Mucosa of descending colon (tissue), 3 donors: ENCODE data around the gene SFR1. TPM values are rescaled to one million over a fixed set of nuclear protein-coding genes. Genes with fewer than 3 reads are reported as not detected.

Source experiments
- ATAC-seq: fragments of 200-7000 bp; cut with Tn5 transposase; one replicate; pipeline ENCODE4 v1.9.1; 2020; ENCODE audit warnings: mild to moderate bottlenecking, moderate library complexity
- DNase-seq, 3 donors: peaks; one replicate each; pipeline ENCODE4 v3.0.0-alpha.2; 2020
- H3K36me3 ChIP-seq: fragments of 200-600 bp; one replicate; pipeline ENCODE4 v1.8.0; 2021; ENCODE audit warnings: low read depth, mild to moderate bottlenecking
- H3K4me1 ChIP-seq: fragments of 200-600 bp; one replicate; pipeline ENCODE4 v1.8.0; 2021; ENCODE audit warnings: low read depth, mild to moderate bottlenecking
- H3K4me3 ChIP-seq: fragments of 200-600 bp; one replicate; pipeline ENCODE4 v1.8.0; 2021; ENCODE audit warnings: mild to moderate bottlenecking
- H3K9me3 ChIP-seq: fragments of 200-600 bp; one replicate; pipeline ENCODE4 v1.8.0; 2021; ENCODE audit warnings: mild to moderate bottlenecking
- CTCF ChIP-seq: fragments of 200-600 bp; IDR thresholded peaks from one replicate; pipeline ENCODE4 v1.8.0; 2022; ENCODE audit warnings: antibody characterized with exemption, mild to moderate bottlenecking
- intact Hi-C, 2 donors: fragments of 100-400 bp; cut with DNase I in 1 of 2; cut with micrococcal nuclease in 1 of 2; formaldehyde crosslinking; loops; one replicate each; pipeline versions ENCODE4 v1.11.0 to v1.11.1; 2022; cut with DNase I, micrococcal nuclease
- long read RNA-seq, 2 donors: library from polyadenylated mRNA; unstranded; transcript quantifications; one replicate each; pipeline ENCODE4 v2.0.0, GENCODE V29; 2019 to 2021
- total RNA-seq, 3 donors: library from RNA; stranded (reverse); fragmentation: NEBNext Ultra II Directional in 2 of 3; extraction: Animal tissue kit (Norgen Biotek cat#: 25700) in 2 of 3; gene quantifications; one replicate each; pipeline versions ENCODE4 v1.2.1 to v1.2.4, GENCODE V29; 2021 to 2023
- donor health status: DM: no; HTN: no; CAD: no; lungs with moderate emphysema.
- donor health status: DM: no; HTN: no; CAD: no.
- donor health status: DM: no; HTN: yes; CAD: no.

SFR1 gene, protein sequence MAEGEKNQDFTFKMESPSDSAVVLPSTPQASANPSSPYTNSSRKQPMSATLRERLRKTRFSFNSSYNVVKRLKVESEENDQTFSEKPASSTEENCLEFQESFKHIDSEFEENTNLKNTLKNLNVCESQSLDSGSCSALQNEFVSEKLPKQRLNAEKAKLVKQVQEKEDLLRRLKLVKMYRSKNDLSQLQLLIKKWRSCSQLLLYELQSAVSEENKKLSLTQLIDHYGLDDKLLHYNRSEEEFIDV
- 1 to 10 TPM; 5.7 to 8.6 (median 5.8) TPM for total RNA-seq
- long read RNA-seq, donor 1, transcript SFR1-202 (4 exons, 1,503 nt), result major isoform, 8 of 12 reads
- long read RNA-seq, donor 1, partial matches to known transcripts, result 3 of 12 reads
- long read RNA-seq, donor 1, other reads (novel, unspliced or antisense), result 0 of 12 reads
- long read RNA-seq, donor 2, transcript SFR1-202 (4 exons, 1,503 nt), result major isoform, 7 of 16 reads
- long read RNA-seq, donor 2, transcript SFR1-201 (4 exons, 1,438 nt), result minor isoform, 5 of 16 reads
- long read RNA-seq, donor 2, partial matches to known transcripts, result 2 of 16 reads
- long read RNA-seq, donor 2, other reads (novel, unspliced or antisense), result 2 of 16 reads

DNA sequence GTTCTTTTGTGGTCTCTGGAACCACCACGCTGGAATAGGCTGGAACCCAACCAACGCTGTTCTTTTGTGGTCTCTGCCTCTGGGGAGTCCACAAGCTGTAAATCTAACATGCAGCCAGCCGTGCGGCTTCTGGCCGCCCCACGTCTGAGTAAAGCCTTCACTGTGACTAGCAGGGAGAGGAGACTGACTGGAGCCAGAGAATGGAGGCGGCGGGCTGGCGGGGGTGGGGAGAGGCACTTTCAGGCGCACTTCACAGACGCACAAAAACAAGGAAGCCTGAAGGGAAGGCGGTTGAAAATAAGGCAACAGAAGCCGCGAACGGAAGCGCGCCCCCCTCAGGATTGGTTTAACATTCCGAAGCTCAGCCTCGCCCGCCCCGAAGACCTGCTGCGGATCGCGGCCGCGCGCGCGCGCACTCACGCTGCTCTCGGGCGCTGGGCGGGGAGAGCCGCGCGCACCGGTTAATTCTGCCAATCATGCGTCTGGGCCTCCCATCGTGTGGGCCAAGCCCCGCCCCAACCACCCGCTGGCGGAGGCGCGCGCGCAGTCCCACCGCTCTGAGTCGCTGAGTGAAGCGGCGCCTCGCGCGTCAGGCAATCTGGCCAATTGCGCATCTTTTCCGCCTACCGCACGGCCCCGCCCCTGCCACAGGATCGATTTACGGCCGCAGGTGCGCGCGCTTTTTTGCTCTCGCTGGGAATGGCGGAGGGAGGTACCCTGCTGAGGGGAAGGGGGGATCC is at the start of gene SFR1:
SFR1 (plus strand) TSS at position 687 of the 740 bp plus-strand sequence; CDS start at position 700, 13 bp downstream.
- H3K4me3 ChIP-seq, result peak within 1 kb of the TSS; percentile 38
- TF ChIP-seq CTCF, result peak; percentile 41
- H3K36me3 ChIP-seq, result no peaks in the 10 kb centered on the region
- H3K4me1 ChIP-seq, result peaks cover 9% of the 10 kb centered on the region
- ATAC-seq, result peak; percentile 94
- intact Hi-C loops, result loop anchor here in 1 of 2 donors (5.0 kb wide), 1 partner anchor 234 kb away; no protein-coding TSS in a partner anchor
- DNase-seq, result peak; percentile 99 to 100 (median 100)
- no peaks in the 10 kb centered on the region for H3K9me3 ChIP-seq

DNA sequence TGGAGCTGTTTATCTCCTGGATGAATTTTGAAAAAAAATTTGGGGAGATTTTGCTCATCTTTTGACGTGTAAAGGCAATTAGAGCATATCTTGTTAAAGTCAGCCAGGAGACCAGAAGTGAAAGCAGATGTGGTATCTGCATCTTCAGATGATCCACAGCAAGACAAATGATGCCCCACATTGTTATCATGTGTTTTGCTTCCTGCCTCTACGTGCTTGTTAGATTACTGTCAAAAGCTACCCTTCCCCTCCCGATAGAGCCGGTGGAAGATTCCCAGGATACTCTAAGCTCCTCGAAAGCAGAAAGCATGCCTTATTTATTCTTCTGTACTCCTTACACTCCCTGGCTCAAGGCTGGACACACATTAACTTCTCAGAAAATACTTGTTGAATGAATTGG is 49.2 kb upstream of the SFR1 start:
- H3K4me1 ChIP-seq, result peaks cover 14% of the 10 kb centered on the region
- intact Hi-C loops, result no loop called here
- H3K9me3 ChIP-seq, result no peaks in the 10 kb centered on the region
- DNase-seq (no peak), ATAC-seq (no peak)
- no peak for TF ChIP-seq CTCF
- H3K4me3 ChIP-seq, result no peak overlapping the region
- H3K36me3 ChIP-seq, result no peaks in the 10 kb centered on the region

DNA sequence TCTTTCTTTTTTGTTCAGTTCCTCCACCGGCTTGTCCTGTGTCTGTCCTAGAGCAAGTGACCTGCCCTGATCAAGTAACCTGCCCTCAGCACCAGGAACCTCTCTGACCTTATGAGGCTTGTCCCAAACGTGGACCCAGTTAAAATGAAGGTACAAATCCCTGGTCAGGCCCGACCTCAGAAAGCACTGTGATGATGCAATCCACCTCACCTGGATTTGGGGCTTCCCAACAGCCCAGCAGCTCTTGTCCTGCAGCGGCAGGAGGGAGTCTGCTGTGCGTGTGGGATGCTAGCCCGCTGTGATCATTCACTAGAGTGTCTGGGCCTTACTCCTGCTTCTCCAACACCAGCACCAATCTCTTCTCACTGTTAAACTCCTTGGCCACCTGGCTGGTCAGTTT is 47.5 kb upstream of the SFR1 start:
- no peak overlapping the region for H3K4me3 ChIP-seq
- intact Hi-C loops, result no loop called here
- ATAC-seq, result no peak

GRCh38 chr10:104076743-104077160 is 45.2 kb upstream of the SFR1 start:
- intact Hi-C loops, result no loop called here
- peak in 1 of 3 donors; percentile 66 for DNase-seq
- TF ChIP-seq CTCF, result no peak

More for the DNA sequence above, 47.5 kb upstream of the SFR1 start:
- Histone ChIP-seq H3K36me3 (no peaks in the 10 kb centered on the region), H3K9me3 (no peaks in the 10 kb centered on the region), H3K4me1 (peaks cover 9% of the 10 kb centered on the region)
- no peak for DNase-seq
- TF ChIP-seq CTCF, result no peak

DNA sequence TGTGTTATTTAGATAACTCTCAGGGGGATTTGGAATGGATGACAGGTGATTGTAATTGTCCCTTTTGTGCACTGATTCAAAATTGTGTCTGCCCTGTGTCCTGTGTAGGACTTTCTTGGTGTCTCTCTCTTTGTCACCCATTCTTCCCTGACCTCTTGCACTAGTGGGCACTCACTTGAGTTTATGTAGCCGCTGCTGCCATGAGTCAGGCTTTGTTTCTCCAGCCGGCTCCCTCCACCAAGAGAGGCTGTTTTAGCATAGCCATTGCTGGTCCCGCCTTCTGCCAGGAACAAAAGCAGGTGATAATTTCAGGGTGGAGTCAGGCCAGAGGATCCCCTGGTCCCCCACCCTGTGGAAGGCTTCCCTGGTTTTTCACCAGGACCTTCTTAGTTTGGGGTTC is 44.7 kb upstream of the SFR1 start:
- no peak for TF ChIP-seq CTCF
- intact Hi-C loops, result no loop called here
- Histone ChIP-seq H3K36me3 (no peaks in the 10 kb centered on the region), H3K4me3 (no peak overlapping the region), H3K4me1 (peaks cover 9% of the 10 kb centered on the region), H3K9me3 (no peaks in the 10 kb centered on the region)
- no peak for DNase-seq
- ATAC-seq, result peak; percentile 42

More at GRCh38 chr10:104076743-104077160, 45.2 kb upstream of the SFR1 start:
- Histone ChIP-seq H3K36me3 (no peaks in the 10 kb centered on the region), H3K9me3 (no peaks in the 10 kb centered on the region), H3K4me3 (no peak overlapping the region), H3K4me1 (peaks cover 9% of the 10 kb centered on the region)
- peak; percentile 58 for ATAC-seq
